SJSA1 (cell line): Measurements from ENCODE around the gene RNF166. TPM values are rescaled to one million over a fixed set of nuclear protein-coding genes. Genes with fewer than 3 reads are reported as not detected.

ENCODE experiments used
- DNase-seq, 2 experiments: peaks; one replicate each; pipeline ENCODE4 v3.0.0-alpha.2; 2015 to 2020; ENCODE audit warnings: low spot score in 2 of 2, low read depth in 1 of 2
- H3K27ac ChIP-seq: fragments of 250-450 bp; sonication (Bioruptor Pico); 2 replicates; pipeline ENCODE4 v1.5.1; 2020; ENCODE audit warnings: mild to moderate bottlenecking, moderate library complexity
- H3K27me3 ChIP-seq: fragments of 250-450 bp; sonication (Bioruptor Pico); replicated peaks from 2 replicates; pipeline ENCODE4 v1.5.1; 2020; ENCODE audit warnings: mild to moderate bottlenecking, moderate library complexity
- H3K36me3 ChIP-seq: fragments of 250-450 bp; sonication (Bioruptor Pico); 2 replicates; pipeline ENCODE4 v1.5.1; 2020; ENCODE audit warnings: mild to moderate bottlenecking
- H3K4me1 ChIP-seq: fragments of 250-450 bp; sonication (Bioruptor Pico); replicated peaks from 2 replicates; pipeline ENCODE4 v1.6.1; 2021; ENCODE audit warnings: mild to moderate bottlenecking
- H3K4me3 ChIP-seq: fragments of 250-450 bp; sonication (Bioruptor Pico); 2 replicates; pipeline ENCODE4 v1.5.1; 2020; ENCODE audit warnings: mild to moderate bottlenecking
- H3K9me3 ChIP-seq: fragments of 250-450 bp; sonication (Bioruptor Pico); replicated peaks from 2 replicates; pipeline ENCODE4 v1.5.1; 2020; ENCODE audit warnings: mild to moderate bottlenecking
- total RNA-seq: library from RNA; depleted of rRNA; stranded (reverse); fragments of >200 nt; shearing (Covaris generic); gene quantifications from 2 replicates; pipeline ENCODE4 v1.2.3, GENCODE V29; 2014

The RNF166 gene
- total RNA-seq, 1 experiment from 2014 or later, result 32.4 TPM

- Histone ChIP-seq H3K4me1 (no peaks in the 10 kb centered on the region), H3K36me3 (peaks cover 82% of the 10 kb centered on the region), H3K9me3 (no peaks in the 10 kb centered on the region), H3K4me3 (no peak overlapping the region), H3K27me3 (no peaks in the 10 kb centered on the region), H3K27ac (no peak overlapping the region)
- DNase-seq, result no peak
Observed at GRCh38 chr16:88724855-88725555, 18.8 kb upstream of the RNF166 start.

- DNase-seq, result no peak
- peaks cover 90% of the 10 kb centered on the region for H3K36me3 ChIP-seq
- H3K4me3 ChIP-seq, result no peak overlapping the region
- H3K4me1 ChIP-seq, result no peaks in the 10 kb centered on the region
- no peak overlapping the region for H3K27ac ChIP-seq
- H3K27me3 ChIP-seq, result no peaks in the 10 kb centered on the region
- no peaks in the 10 kb centered on the region for H3K9me3 ChIP-seq
Observed at GRCh38 chr16:88723911-88724310, 17.7 kb upstream of the RNF166 start.

- H3K27ac ChIP-seq, result no peak overlapping the region
- H3K27me3 ChIP-seq, result no peaks in the 10 kb centered on the region
- DNase-seq, result no peak
- H3K36me3 ChIP-seq, result peaks cover 94% of the 10 kb centered on the region
- H3K4me3 ChIP-seq, result no peak overlapping the region
- no peaks in the 10 kb centered on the region for H3K9me3 ChIP-seq
- no peaks in the 10 kb centered on the region for H3K4me1 ChIP-seq
Observed at GRCh38 chr16:88723507-88723887, 17.3 kb upstream of the RNF166 start.

DNA sequence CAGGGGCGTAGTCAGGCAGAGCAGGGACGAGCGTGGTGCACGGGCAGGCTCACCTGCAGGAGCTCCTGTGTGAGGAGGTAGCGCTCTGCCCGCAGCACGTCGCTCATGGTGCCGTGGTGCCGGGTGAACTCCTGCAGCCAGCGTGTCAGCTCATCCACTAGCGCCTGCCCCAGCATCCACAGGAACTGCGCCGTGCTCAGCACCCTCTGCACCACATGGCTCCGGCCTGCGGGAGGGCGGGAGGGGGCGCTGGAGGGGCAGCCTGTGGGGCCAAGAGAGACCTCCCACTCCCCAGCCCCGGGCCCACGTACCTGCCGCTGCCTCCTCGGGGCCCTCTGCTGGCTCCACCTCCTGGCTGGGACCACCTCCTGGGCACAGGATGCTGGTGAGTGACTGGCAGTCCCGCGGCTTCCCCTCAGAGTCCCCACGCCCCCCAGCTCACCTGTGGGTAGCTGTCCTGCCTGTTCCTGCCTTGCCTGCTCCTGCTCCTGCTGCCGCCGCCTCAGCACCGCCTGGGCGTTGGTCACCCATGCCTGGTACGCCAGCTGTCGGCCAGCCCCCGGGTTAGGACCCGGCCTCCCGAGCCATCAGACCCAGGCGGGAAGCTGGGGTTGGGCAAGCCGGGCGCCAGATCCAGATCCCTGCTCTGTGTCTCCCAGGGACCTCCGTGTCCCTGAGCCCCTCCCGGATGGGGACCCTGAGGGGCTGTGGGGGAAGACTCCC lies 16.7 kb upstream of the RNF166 start:
- no peak for DNase-seq
- H3K27me3 ChIP-seq, result no peaks in the 10 kb centered on the region
- H3K36me3 ChIP-seq, result peaks cover 98% of the 10 kb centered on the region
- H3K9me3 ChIP-seq, result no peaks in the 10 kb centered on the region
- H3K27ac ChIP-seq, result no peak overlapping the region
- H3K4me3 ChIP-seq, result no peak overlapping the region
- H3K4me1 ChIP-seq, result no peaks in the 10 kb centered on the region

DNA sequence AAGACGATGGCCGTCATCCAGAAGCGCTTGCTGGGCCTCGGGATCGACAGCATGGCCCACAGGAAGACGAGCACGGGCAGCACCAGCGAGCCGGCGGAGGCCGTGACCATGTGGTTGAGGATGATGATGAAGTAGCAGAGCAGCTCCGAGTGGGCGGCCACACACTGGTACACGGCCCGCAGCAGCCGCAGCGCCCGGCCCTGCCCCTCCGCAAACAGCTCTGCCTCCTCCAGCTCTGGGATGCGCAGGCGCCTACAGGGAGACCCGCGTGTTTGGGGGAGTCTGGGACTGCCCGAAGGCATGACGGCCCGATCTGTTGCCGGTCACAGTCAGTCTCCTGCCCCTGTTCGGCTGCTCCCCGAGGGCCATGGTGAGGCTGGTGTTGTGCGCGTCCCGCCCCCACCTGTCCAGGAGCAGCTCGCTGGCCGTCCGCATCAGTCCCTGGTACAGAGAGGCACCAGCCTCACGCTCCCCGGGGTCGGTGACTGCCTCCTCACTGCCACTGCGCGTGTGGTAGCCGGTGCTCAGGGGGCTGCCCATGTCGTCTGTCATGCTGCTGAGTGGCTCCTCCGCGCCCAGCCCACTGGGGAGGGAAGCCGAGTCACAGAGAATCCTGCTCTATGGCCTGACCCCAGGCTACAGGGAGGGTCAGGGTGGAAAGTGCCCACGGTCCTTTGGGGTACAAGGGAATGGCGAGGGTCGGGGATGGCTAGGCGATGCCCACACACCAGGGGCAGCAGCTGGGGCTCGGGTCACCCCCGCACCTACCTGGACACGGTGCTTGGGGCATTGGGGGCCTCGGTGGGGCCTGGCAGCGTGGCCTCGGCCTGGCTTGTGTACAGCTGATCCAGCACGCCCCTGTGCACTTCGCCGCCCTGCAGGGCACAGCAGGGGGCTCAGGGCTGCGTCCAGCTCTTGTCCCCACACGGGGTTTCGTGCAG lies 15.9 kb upstream of the RNF166 start:
- H3K27ac ChIP-seq, result no peak overlapping the region
- H3K9me3 ChIP-seq, result no peaks in the 10 kb centered on the region
- H3K36me3 ChIP-seq, result peaks cover 98% of the 10 kb centered on the region
- DNase-seq, result no peak
- H3K27me3 ChIP-seq, result no peaks in the 10 kb centered on the region
- H3K4me1 ChIP-seq, result no peaks in the 10 kb centered on the region
- no peak overlapping the region for H3K4me3 ChIP-seq

- Histone ChIP-seq H3K27me3 (no peaks in the 10 kb centered on the region), H3K27ac (no peak overlapping the region), H3K4me3 (no peak overlapping the region), H3K4me1 (no peaks in the 10 kb centered on the region), H3K9me3 (no peaks in the 10 kb centered on the region), H3K36me3 (peaks cover 98% of the 10 kb centered on the region)
- DNase-seq, result no peak
Observed at GRCh38 chr16:88721236-88721635, 15.0 kb upstream of the RNF166 start.

DNA sequence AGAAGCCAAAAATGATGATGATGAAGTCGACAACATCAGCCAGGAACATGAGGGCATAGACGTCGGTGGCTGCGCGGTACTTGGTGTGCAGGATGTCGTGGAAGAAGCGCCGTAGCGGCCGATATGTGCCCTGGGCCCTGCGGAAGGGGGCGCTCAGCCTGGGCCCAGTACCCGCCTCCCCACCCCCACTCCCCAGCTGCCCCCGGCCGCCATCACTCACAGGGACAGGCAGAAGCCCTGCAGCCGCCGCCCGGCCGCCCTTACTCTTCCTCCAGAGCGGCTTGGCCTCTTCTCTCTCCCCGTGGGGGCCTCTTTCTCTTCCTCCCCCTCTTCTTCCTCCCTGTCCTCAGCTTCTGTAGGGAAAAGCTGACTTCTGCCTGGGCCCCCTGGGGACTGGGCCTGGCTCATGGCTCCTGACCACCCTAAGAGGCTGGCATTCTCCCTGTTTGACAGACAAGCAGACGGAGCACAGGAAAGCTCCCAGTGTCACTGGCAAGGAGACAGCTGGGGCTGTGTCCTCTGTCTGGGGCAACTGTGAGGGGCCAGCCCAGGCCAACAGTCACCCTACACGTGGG lies 14.3 kb upstream of the RNF166 start:
- Histone ChIP-seq H3K9me3 (no peaks in the 10 kb centered on the region), H3K27ac (no peak overlapping the region), H3K36me3 (peaks cover 98% of the 10 kb centered on the region), H3K27me3 (no peaks in the 10 kb centered on the region), H3K4me1 (no peaks in the 10 kb centered on the region), H3K4me3 (no peak overlapping the region)
- DNase-seq, result no peak

GRCh38 chr16:88719933-88720296 lies 13.7 kb upstream of the RNF166 start:
- no peaks in the 10 kb centered on the region for H3K4me1 ChIP-seq
- H3K27ac ChIP-seq, result no peak overlapping the region
- no peak overlapping the region for H3K4me3 ChIP-seq
- DNase-seq, result no peak
- peaks cover 98% of the 10 kb centered on the region for H3K36me3 ChIP-seq
- no peaks in the 10 kb centered on the region for H3K27me3 ChIP-seq
- no peaks in the 10 kb centered on the region for H3K9me3 ChIP-seq

GRCh38 chr16:88719267-88719932 lies 13.2 kb upstream of the RNF166 start:
- H3K4me1 ChIP-seq, result no peaks in the 10 kb centered on the region
- no peak overlapping the region for H3K4me3 ChIP-seq
- DNase-seq, result no peak
- H3K27me3 ChIP-seq, result no peaks in the 10 kb centered on the region
- no peaks in the 10 kb centered on the region for H3K9me3 ChIP-seq
- H3K27ac ChIP-seq, result no peak overlapping the region
- peaks cover 98% of the 10 kb centered on the region for H3K36me3 ChIP-seq

DNA sequence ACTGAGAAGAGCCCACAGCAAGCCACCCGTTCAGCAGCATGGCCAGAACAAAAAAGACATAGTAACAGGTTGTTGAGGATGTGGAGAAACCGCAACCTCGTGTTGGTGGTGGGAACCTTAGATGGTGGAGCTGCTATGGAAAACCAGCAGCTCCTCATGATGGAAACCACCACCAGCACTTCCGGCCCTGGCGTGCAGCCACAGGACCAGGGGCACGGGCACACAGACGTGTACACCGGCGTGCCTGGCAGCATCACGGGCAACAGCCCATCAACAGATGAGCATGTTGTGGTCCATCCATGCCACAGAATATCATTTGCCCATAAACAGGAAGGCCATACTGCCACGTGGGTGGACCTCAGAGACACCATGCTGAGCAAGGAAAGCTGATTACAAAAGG lies 12.0 kb upstream of the RNF166 start:
- Histone ChIP-seq H3K36me3 (peaks cover 98% of the 10 kb centered on the region), H3K9me3 (no peaks in the 10 kb centered on the region), H3K4me1 (no peaks in the 10 kb centered on the region), H3K27ac (no peak overlapping the region), H3K27me3 (no peaks in the 10 kb centered on the region), H3K4me3 (no peak overlapping the region)
- DNase-seq, result no peak

DNA sequence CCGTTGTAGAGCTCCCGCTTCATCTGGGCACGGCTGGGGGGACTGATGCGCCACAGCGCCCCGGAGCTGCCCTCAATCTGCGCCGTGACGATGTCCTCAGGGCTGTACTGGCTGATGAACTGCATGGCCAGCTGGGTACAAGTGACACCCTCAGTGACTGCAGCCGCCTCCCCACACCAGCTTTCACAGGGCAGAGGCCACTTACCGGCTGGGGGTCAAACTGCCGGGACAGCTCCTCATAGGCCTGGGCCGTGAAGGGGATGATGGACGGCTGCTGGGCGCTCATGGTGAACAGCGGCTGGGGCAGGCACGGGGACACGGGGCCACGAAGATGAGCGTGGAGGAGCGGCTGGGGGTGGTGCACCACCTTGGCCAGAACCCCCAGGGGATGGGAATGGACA lies 10.4 kb upstream of the RNF166 start:
- Histone ChIP-seq H3K4me3 (no peak overlapping the region), H3K9me3 (no peaks in the 10 kb centered on the region), H3K27me3 (no peaks in the 10 kb centered on the region), H3K36me3 (peaks cover 87% of the 10 kb centered on the region), H3K27ac (no peak overlapping the region), H3K4me1 (no peaks in the 10 kb centered on the region)
- DNase-seq, result no peak

GRCh38 chr16:88716201-88716600 lies 10.0 kb upstream of the RNF166 start:
- no peaks in the 10 kb centered on the region for H3K9me3 ChIP-seq
- DNase-seq, result no peak
- no peak overlapping the region for H3K4me3 ChIP-seq
- H3K27ac ChIP-seq, result no peak overlapping the region
- H3K36me3 ChIP-seq, result peaks cover 87% of the 10 kb centered on the region
- no peaks in the 10 kb centered on the region for H3K4me1 ChIP-seq
- H3K27me3 ChIP-seq, result no peaks in the 10 kb centered on the region
